Measurements from ENCODE around the gene KDELR1. TPM values are rescaled to one million over a fixed set of nuclear protein-coding genes. Genes with fewer than 3 reads are reported as not detected.

KDELR1 gene
- total RNA-seq, 3 donors from 2014 or later = 144 to 214 (median 200) TPM

DNA sequence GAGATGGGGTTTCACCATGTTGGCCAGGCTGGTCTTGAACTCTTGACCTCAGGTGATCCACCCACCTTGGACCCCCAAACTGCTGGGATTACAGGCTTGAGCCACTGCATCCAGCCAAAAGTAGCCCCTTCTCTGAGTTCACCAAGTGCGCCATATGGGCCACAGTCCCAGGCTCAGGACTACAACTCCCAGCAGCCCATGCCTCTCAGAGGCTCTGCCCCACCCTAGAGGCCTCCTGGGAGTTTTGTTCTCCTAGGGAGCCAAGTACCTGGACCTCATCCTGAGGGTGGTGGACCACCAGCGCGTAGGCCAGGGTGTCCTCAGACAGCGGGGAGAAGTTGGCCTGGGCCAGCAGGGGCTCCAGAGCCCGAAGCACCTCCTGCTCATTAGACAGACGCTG, 46.5 kb downstream of the KDELR1 start:
- DNase-seq (no peak), ATAC-seq (peak; percentile 18)
- Histone ChIP-seq H3K4me1 (ENCODE audit: low read depth) (no peaks in the 10 kb centered on the region), H3K9me3 (no peaks in the 10 kb centered on the region), H3K4me3 (no peak overlapping the region), H3K36me3 (ENCODE audit: low read depth) (no peaks in the 10 kb centered on the region)
- no peak for TF ChIP-seq CTCF (IDR thresholded peaks at IDR 0.05)
- intact Hi-C loops (cut with DNase I, micrococcal nuclease) = no loop called here

- DNase-seq (no peak), ATAC-seq (no peak)
- TF ChIP-seq CTCF (IDR thresholded peaks at IDR 0.05) = no peak
- Histone ChIP-seq H3K36me3 (ENCODE audit: low read depth) (no peaks in the 10 kb centered on the region), H3K4me3 (no peak overlapping the region), H3K9me3 (no peaks in the 10 kb centered on the region), H3K4me1 (ENCODE audit: low read depth) (no peaks in the 10 kb centered on the region)
- intact Hi-C loops (cut with DNase I, micrococcal nuclease) = no loop called here
Observed at GRCh38 chr19:48342841-48343540, 48.4 kb downstream of the KDELR1 start.

- Histone ChIP-seq H3K4me1 (ENCODE audit: low read depth) (no peaks in the 10 kb centered on the region), H3K4me3 (no peak overlapping the region), H3K36me3 (ENCODE audit: low read depth) (no peaks in the 10 kb centered on the region), H3K9me3 (no peaks in the 10 kb centered on the region)
- DNase-seq (no peak), ATAC-seq (no peak)
- no peak for TF ChIP-seq CTCF (IDR thresholded peaks at IDR 0.05)
- intact Hi-C loops (cut with DNase I, micrococcal nuclease) = no loop called here
Observed at GRCh38 chr19:48342414-48342738, 49.0 kb downstream of the KDELR1 start.

DNA sequence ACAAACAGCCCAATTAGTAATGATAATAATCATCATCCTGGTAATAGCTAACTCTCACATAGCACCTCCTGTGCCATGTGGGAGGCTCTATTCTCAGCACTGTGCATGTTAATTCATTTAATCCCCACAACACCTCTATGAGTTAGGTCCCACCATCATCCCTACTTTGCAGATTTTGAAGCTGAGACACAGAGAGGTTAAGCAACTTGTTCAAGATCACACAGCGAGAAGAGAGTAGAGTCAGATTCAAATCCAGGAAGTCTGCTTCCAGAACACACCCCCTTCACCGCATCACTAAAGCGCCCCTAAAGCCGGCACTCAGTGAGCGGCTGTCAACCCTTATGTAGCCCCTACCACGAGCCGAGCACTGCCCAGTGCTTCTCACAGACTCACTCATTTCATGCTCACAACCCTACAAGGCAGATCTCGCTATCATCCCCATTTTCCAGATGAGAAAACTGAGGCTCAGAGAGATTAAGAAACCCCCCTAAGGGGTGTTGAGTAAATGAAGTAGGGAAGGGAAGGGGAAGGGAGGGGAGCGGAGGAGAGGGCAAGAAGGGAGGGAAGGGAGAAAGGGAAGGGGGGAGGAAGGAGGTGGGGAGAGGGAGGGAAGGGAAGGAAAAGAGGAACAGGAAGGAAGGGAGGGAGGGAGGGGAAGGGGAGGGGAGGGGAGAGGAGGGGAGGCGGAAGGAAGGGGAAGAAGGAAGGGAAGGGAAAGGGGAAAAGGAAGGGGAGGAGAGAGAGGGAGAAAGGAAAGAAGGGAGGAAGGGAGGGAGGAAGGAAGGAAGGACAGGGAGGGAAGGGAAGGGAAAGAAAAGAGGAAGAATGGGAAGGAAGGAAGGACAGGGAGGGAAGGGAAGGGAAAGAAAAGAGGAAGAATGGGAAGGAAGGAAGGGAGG, 49.6 kb downstream of the KDELR1 start:
- Histone ChIP-seq H3K4me3 (no peak overlapping the region), H3K36me3 (ENCODE audit: low read depth) (no peaks in the 10 kb centered on the region), H3K4me1 (ENCODE audit: low read depth) (no peaks in the 10 kb centered on the region), H3K9me3 (no peaks in the 10 kb centered on the region)
- DNase-seq (no peak), ATAC-seq (no peak)
- TF ChIP-seq CTCF (IDR thresholded peaks at IDR 0.05) = no peak
- intact Hi-C loops (cut with DNase I, micrococcal nuclease) = no loop called here

GRCh38 chr19:48340995-48341394, 50.4 kb downstream of the KDELR1 start:
- no peak for TF ChIP-seq CTCF (IDR thresholded peaks at IDR 0.05)
- Histone ChIP-seq H3K4me3 (no peak overlapping the region), H3K4me1 (ENCODE audit: low read depth) (no peaks in the 10 kb centered on the region), H3K9me3 (no peaks in the 10 kb centered on the region), H3K36me3 (ENCODE audit: low read depth) (no peaks in the 10 kb centered on the region)
- intact Hi-C loops (cut with DNase I, micrococcal nuclease) = no loop called here
- ATAC-seq (no peak), DNase-seq (no peak)

All from mucosa of descending colon (tissue), 3 donors.